ENCODE results near the gene NCOA4.
"Not testable (repeated sequence)": the region's sequence is repeated elsewhere in the genome, so short reads cannot be mapped to it uniquely, and the experiment has no call there.

NCOA4 gene

GRCh38 chr10:46030091-46030937 lies at the start of gene NCOA4:
Gene NCOA4 (minus strand): TSS chr10:46030623. CDS start chr10:46016680, 13,943 bp downstream.
- DNase-seq (ENCODE audit: low read depth, low spot score): peak; percentile 98

GRCh38 chr10:46079831-46080585 lies 49.6 kb upstream of the NCOA4 start:
- no peak for DNase-seq (ENCODE audit: low read depth, low spot score)

GRCh38 chr10:46077731-46078413 lies 47.4 kb upstream of the NCOA4 start:
- no peak for DNase-seq (ENCODE audit: low read depth, low spot score)

GRCh38 chr10:46077141-46077554 lies 46.7 kb upstream of the NCOA4 start:
- no peak for DNase-seq (ENCODE audit: low read depth, low spot score)

GRCh38 chr10:46075869-46076268 lies 45.4 kb upstream of the NCOA4 start:
- no peak for DNase-seq (ENCODE audit: low read depth, low spot score)

GRCh38 chr10:46074196-46074946 lies 43.9 kb upstream of the NCOA4 start:
- no peak for DNase-seq (ENCODE audit: low read depth, low spot score)

- DNase-seq (ENCODE audit: low read depth, low spot score): no peak
These were observed 43.1 kb upstream of the NCOA4 start for GRCh38 chr10:46073564-46073963.

- DNase-seq (ENCODE audit: low read depth, low spot score): no peak
These were observed 40.3 kb upstream of the NCOA4 start for GRCh38 chr10:46070749-46071148.

- no peak for DNase-seq (ENCODE audit: low read depth, low spot score)
These were observed 39.5 kb upstream of the NCOA4 start for GRCh38 chr10:46069771-46070463.

- no peak for DNase-seq (ENCODE audit: low read depth, low spot score)
These were observed 38.5 kb upstream of the NCOA4 start for GRCh38 chr10:46068905-46069304.

GRCh38 chr10:46068117-46068516 lies 37.7 kb upstream of the NCOA4 start:
- DNase-seq (ENCODE audit: low read depth, low spot score): no peak

GRCh38 chr10:46064269-46064817 lies 33.9 kb upstream of the NCOA4 start:
- no peak for DNase-seq (ENCODE audit: low read depth, low spot score)

- no peak for DNase-seq (ENCODE audit: low read depth, low spot score)
These were observed 32.5 kb upstream of the NCOA4 start for GRCh38 chr10:46062723-46063428.

GRCh38 chr10:46060706-46061105 lies 30.3 kb upstream of the NCOA4 start:
- no peak for DNase-seq (ENCODE audit: low read depth, low spot score)

- DNase-seq (ENCODE audit: low read depth, low spot score): not testable (repeated sequence)
These were observed 27.5 kb upstream of the NCOA4 start for GRCh38 chr10:46057927-46058326.

GRCh38 chr10:46057038-46057437 lies 26.6 kb upstream of the NCOA4 start:
- DNase-seq (ENCODE audit: low read depth, low spot score): no peak

- no peak for DNase-seq (ENCODE audit: low read depth, low spot score)
These were observed 25.3 kb upstream of the NCOA4 start for GRCh38 chr10:46055771-46056170.

- DNase-seq (ENCODE audit: low read depth, low spot score): peak; percentile 39
These were observed 23.4 kb upstream of the NCOA4 start for GRCh38 chr10:46053534-46054434.
